Stimulated activated CD4-positive, alpha-beta T cell treated with anti-CD3 and anti-CD28 coated beads, Interleukin-2, amount 100 ng/mL, for 48 hours (primary cell): Measurements from ENCODE around the gene KLF9.

Experiments used
- DNase-seq, 2 donors: peaks; one replicate each; pipeline ENCODE4 v3.0.0-alpha.2; 2020

Gene KLF9

GRCh38 chr9:70421272-70422180 lies 7.1 kb upstream of the KLF9 start:
- no peak for DNase-seq

- DNase-seq, result peak; percentile 46 to 47
Observed at GRCh38 chr9:70420441-70421271, 6.2 kb upstream of the KLF9 start.

- peak; percentile 69 to 77 for DNase-seq
Observed at GRCh38 chr9:70419556-70420440, 5.3 kb upstream of the KLF9 start.

GRCh38 chr9:70418822-70419555 lies 4.5 kb upstream of the KLF9 start:
- DNase-seq, result peak; percentile 68 to 75

- DNase-seq, result no peak
Observed at GRCh38 chr9:70415476-70415875, 1.0 kb upstream of the KLF9 start.

GRCh38 chr9:70415041-70415440 lies 584 bp upstream of the KLF9 start:
- DNase-seq, result no peak

- DNase-seq, result peak in 1 of 2 donors; percentile 56
Observed at GRCh38 chr9:70413464-70413798, 1.0 kb downstream of the KLF9 start.

GRCh38 chr9:70412832-70413463 lies 1.5 kb downstream of the KLF9 start:
- DNase-seq, result peak in 1 of 2 donors; percentile 34

- peak; percentile 55 to 58 for DNase-seq
Observed at GRCh38 chr9:70411930-70412831, 2.3 kb downstream of the KLF9 start.

- peak in 1 of 2 donors; percentile 41 for DNase-seq
Observed at GRCh38 chr9:70411121-70411929, 3.1 kb downstream of the KLF9 start.

GRCh38 chr9:70410368-70410767 lies 4.1 kb downstream of the KLF9 start:
- DNase-seq, result no peak

- no peak for DNase-seq
Observed at GRCh38 chr9:70409800-70410199, 4.7 kb downstream of the KLF9 start.

- DNase-seq, result no peak
Observed at GRCh38 chr9:70409280-70409679, 5.2 kb downstream of the KLF9 start.

- no peak for DNase-seq
Observed at GRCh38 chr9:70408393-70409040, 5.9 kb downstream of the KLF9 start.

GRCh38 chr9:70407081-70407503 lies 7.4 kb downstream of the KLF9 start:
- DNase-seq, result no peak

- DNase-seq, result no peak
Observed at GRCh38 chr9:70406434-70406862, 8.0 kb downstream of the KLF9 start.

- DNase-seq, result no peak
Observed at GRCh38 chr9:70405808-70406433, 8.5 kb downstream of the KLF9 start.

GRCh38 chr9:70404261-70404660 lies 10.2 kb downstream of the KLF9 start:
- no peak for DNase-seq
